ENCODE data around the gene CMTM4.

CMTM4 gene

DNA sequence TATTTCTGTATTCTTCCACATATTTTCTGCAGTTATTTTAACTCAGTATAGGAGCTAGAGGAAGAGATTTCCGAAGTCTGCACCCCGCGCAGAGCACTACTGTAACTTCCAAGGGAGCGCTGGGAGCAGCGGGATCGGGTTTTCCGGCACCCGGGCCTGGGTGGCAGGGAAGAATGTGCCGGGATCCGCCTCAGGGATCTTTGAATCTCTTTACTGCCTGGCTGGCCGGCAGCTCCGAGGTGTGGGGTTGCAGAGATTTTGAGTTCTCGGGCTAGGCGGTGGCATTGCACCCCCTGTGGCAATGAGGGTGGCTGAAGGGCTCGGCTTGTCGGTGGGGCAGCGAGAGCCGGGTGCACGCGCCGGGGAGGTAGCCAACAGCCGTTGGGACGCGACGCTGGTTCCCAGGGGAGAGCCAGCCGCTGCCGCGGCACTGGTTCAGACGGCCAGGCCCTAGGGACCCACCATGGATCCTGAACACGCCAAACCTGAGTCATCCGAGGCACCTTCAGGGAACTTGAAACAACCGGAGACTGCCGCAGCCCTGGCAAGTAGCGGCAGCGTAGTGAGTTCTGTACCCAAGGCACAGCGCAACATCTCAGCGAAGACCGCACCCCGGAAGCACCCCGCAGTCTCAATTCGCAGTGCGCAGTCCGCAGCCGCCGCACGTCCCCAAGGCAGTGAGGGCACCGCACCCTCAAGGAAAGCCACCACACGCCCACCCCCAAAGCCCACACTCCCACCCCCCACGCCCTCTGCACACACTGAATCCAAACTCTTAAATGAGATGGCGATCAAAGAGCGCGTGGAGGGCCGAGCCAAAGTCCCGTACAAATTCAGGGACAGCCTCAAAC, 130.3 kb downstream of the CMTM4 start, which contains the start of gene CMTM1:
CMTM1 (plus strand) TSS at position 389 of the 851 bp plus-strand sequence; CDS start at position 464, 75 bp downstream.
- TF ChIP-seq BACH2 (CRISPR knock-in tag; IDR thresholded peaks at IDR 0.05; ENCODE audit: borderline replicate concordance) (no peak), RARB (CRISPR knock-in tag; IDR thresholded peaks at IDR 0.05) (no peak), ISL1 (CRISPR knock-in tag; IDR thresholded peaks at IDR 0.05) (no peak), ZFP30 (CRISPR knock-in tag; IDR thresholded peaks at IDR 0.05) (no peak), CSDC2 (CRISPR knock-in tag; IDR thresholded peaks at IDR 0.05) (no peak), SNAI2 (CRISPR knock-in tag; IDR thresholded peaks at IDR 0.05) (no peak), PPARA (CRISPR knock-in tag; IDR thresholded peaks at IDR 0.05; ENCODE audit: borderline replicate concordance) (no peak), ZFP3 (CRISPR knock-in tag; IDR thresholded peaks at IDR 0.05) (no peak), TCF4 (CRISPR knock-in tag; IDR thresholded peaks at IDR 0.05; ENCODE audit: borderline replicate concordance) (no peak), OSR1 (CRISPR knock-in tag; IDR thresholded peaks at IDR 0.05) (no peak), ZNF565 (CRISPR knock-in tag; conservative IDR thresholded peaks at IDR 0.05; ENCODE audit: low read depth) (no peak), PATZ1 (CRISPR knock-in tag; IDR thresholded peaks at IDR 0.05; ENCODE audit: borderline replicate concordance) (no peak), POU6F1 (CRISPR knock-in tag; IDR thresholded peaks at IDR 0.05; ENCODE audit: borderline replicate concordance, low read depth) (no peak), TOX (CRISPR knock-in tag; IDR thresholded peaks at IDR 0.05; ENCODE audit: borderline replicate concordance) (no peak), CREB5 (CRISPR knock-in tag; IDR thresholded peaks at IDR 0.05; ENCODE audit: low read depth) (no peak)
- TF ChIP-seq, protein P1, sequence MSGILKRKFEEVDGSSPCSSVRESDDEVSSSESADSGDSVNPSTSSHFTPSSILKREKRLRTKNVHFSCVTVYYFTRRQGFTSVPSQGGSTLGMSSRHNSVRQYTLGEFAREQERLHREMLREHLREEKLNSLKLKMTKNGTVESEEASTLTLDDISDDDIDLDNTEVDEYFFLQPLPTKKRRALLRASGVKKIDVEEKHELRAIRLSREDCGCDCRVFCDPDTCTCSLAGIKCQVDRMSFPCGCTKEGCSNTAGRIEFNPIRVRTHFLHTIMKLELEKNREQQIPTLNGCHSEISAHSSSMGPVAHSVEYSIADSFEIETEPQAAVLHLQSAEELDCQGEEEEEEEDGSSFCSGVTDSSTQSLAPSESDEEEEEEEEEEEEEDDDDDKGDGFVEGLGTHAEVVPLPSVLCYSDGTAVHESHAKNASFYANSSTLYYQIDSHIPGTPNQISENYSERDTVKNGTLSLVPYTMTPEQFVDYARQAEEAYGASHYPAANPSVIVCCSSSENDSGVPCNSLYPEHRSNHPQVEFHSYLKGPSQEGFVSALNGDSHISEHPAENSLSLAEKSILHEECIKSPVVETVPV (CRISPR knock-in tag; IDR thresholded peaks at IDR 0.05), result no peak
- TF ChIP-seq, protein P2, sequence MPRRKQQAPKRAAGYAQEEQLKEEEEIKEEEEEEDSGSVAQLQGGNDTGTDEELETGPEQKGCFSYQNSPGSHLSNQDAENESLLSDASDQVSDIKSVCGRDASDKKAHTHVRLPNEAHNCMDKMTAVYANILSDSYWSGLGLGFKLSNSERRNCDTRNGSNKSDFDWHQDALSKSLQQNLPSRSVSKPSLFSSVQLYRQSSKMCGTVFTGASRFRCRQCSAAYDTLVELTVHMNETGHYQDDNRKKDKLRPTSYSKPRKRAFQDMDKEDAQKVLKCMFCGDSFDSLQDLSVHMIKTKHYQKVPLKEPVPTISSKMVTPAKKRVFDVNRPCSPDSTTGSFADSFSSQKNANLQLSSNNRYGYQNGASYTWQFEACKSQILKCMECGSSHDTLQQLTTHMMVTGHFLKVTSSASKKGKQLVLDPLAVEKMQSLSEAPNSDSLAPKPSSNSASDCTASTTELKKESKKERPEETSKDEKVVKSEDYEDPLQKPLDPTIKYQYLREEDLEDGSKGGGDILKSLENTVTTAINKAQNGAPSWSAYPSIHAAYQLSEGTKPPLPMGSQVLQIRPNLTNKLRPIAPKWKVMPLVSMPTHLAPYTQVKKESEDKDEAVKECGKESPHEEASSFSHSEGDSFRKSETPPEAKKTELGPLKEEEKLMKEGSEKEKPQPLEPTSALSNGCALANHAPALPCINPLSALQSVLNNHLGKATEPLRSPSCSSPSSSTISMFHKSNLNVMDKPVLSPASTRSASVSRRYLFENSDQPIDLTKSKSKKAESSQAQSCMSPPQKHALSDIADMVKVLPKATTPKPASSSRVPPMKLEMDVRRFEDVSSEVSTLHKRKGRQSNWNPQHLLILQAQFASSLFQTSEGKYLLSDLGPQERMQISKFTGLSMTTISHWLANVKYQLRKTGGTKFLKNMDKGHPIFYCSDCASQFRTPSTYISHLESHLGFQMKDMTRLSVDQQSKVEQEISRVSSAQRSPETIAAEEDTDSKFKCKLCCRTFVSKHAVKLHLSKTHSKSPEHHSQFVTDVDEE (CRISPR knock-in tag; IDR thresholded peaks at IDR 0.05), result no peak
- no peak for ATAC-seq
